ENCODE data around the gene SHC2. TPM values are rescaled to one million over a fixed set of nuclear protein-coding genes. Genes with fewer than 3 reads are reported as not detected.

SHC2 gene
- total and polyA plus RNA-seq, 2 of the 8 experiments (the other 6 are each of a cell fraction or from before 2014, with no cell fraction given) = 4.4 to 7.3 TPM

DNA sequence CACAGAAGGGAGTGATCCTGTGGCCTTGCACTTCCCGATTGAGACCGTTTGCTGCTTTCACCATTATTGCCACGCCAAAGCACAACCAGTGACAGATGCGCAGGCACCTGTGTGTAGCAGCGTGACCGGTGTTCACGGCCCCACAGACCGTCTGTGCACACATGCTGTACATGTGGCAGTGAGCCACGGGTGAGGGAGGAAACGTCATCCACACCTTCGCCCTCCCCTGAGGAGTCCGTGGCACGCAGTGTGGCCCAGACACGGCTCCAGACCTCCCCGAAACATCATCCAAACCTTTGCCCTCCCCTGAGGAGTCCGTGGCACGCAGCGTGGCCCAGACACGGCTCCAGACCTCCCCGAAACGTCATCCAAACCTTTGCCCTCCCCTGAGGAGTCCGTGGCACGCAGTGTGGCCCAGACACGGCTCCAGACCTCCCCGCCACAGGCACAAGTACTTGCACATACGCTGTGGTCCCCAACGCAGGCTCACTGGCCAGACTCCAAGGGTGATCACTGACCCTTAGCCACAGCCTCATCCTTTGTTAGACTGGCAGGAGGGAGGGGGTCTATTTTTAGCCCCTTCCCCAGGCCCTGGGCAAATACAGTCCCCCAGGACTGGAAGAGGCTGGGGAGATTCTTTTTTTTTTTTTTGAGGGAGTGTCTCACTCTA, 7.9 kb upstream of the SHC2 start:
- H2BK12ac ChIP-seq (ENCODE audit: low read depth, low read length) = 0 out of 2 replicates have a peak overlapping the region, but pooled peaks have one; percentile 3
- TF ChIP-seq KDM5A (IDR thresholded peaks at IDR 0.05; ENCODE audit: low read length) (no peak), CBX5 (IDR thresholded peaks at IDR 0.05; ENCODE audit: low read depth, low read length) (no peak), NRF1 (IDR thresholded peaks at IDR 0.05; ENCODE audit: low read depth, low read length) (no peak), KDM1A (IDR thresholded peaks at IDR 0.05; ENCODE audit: borderline replicate concordance, low read length) (no peak), HDAC2 (IDR thresholded peaks at IDR 0.05; ENCODE audit: borderline replicate concordance in 1 of 2, low read depth in 2 of 2, low read length in 2 of 2) (no peak), JUND (IDR thresholded peaks at IDR 0.05; ENCODE audit: low read length) (no peak), MAFK (IDR thresholded peaks at IDR 0.05; ENCODE audit: low read depth, low read length) (no peak), RXRA (IDR thresholded peaks at IDR 0.05; ENCODE audit: insufficient read depth, low read depth, low read length) (no peak), EZH2 (IDR thresholded peaks at IDR 0.05; ENCODE audit: low read depth, low read length, severe bottlenecking) (no peak)
- TF ChIP-seq, protein P1, sequence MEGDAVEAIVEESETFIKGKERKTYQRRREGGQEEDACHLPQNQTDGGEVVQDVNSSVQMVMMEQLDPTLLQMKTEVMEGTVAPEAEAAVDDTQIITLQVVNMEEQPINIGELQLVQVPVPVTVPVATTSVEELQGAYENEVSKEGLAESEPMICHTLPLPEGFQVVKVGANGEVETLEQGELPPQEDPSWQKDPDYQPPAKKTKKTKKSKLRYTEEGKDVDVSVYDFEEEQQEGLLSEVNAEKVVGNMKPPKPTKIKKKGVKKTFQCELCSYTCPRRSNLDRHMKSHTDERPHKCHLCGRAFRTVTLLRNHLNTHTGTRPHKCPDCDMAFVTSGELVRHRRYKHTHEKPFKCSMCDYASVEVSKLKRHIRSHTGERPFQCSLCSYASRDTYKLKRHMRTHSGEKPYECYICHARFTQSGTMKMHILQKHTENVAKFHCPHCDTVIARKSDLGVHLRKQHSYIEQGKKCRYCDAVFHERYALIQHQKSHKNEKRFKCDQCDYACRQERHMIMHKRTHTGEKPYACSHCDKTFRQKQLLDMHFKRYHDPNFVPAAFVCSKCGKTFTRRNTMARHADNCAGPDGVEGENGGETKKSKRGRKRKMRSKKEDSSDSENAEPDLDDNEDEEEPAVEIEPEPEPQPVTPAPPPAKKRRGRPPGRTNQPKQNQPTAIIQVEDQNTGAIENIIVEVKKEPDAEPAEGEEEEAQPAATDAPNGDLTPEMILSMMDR (IDR thresholded peaks at IDR 0.05; ENCODE audit: control extremely low read depth in 1 of 3, insufficient read depth in 1 of 3, low read depth in 1 of 3, low read length in 3 of 3) = no peak

More for the DNA sequence above, 7.9 kb upstream of the SHC2 start:
- no peak overlapping the region for H3K27ac ChIP-seq (ENCODE audit: low read depth, low read length)
- H3K56ac ChIP-seq (replicated peaks; ENCODE audit: insufficient read length, low read depth, low read length) = no peak overlapping the region
- H2BK15ac ChIP-seq (ENCODE audit: low read length) = no peak overlapping the region
- no peak overlapping the region for H3K4me3 ChIP-seq (ENCODE audit: extremely low read depth in 1 of 4, insufficient read depth in 2 of 4, low read depth in 3 of 4, low read length in 4 of 4)
- H3K4me1 ChIP-seq (replicated peaks in 1 of 4; ENCODE audit: control insufficient read depth in 3 of 4, insufficient read depth in 4 of 4, low read length in 3 of 4) = no peaks in the 10 kb centered on the region
- FAIRE-seq (no peak), DNase-seq (ENCODE audit: low read depth in 1 of 2, low spot score in 2 of 2) (no peak)
- H3K79me2 ChIP-seq (ENCODE audit: control insufficient read depth in 1 of 2, insufficient read depth in 2 of 2, low read length in 2 of 2) = no peaks in the 10 kb centered on the region
- no peaks in the 10 kb centered on the region for H3K79me1 ChIP-seq (ENCODE audit: low read depth, low read length)
- H3K18ac ChIP-seq (ENCODE audit: extremely low read depth, low read length) = no peak overlapping the region
- H3K23me2 ChIP-seq (ENCODE audit: low read depth, low read length) = peaks cover 25% of the 10 kb centered on the region; the same call in 1 of the 2 replicates
- no peak overlapping the region for H2BK20ac ChIP-seq (ENCODE audit: low read length)
- no peak overlapping the region for H3K9ac ChIP-seq (replicated peaks in 1 of 4; ENCODE audit: extremely low read depth in 1 of 4, low read depth in 3 of 4, low read length in 3 of 4)
- ChIA-PET CTCF (ENCODE audit: partially characterized antibody) (interaction anchor here (1.2 kb wide), 1 partner anchor 11 kb away, joined by 6 read pairs; no protein-coding TSS in a partner anchor), POLR2A (ENCODE audit: partially characterized antibody) (interaction anchor here (0.6 to 1.3 kb wide), 2 partner anchors 50 to 231 kb away, joined by 3 read pairs; no protein-coding TSS in a partner anchor)
- H2AK5ac ChIP-seq (ENCODE audit: low read depth, low read length) = 0 out of 2 replicates have a peak overlapping the region, but pooled peaks have one; percentile 39
- no peak overlapping the region for H3K4ac ChIP-seq (replicated peaks; ENCODE audit: insufficient read length, low read depth, low read length)
- H3K4me2 ChIP-seq (ENCODE audit: insufficient read depth in 1 of 2, low read depth in 2 of 2, low read length in 2 of 2) = no peak overlapping the region
- H4K91ac ChIP-seq (replicated peaks; ENCODE audit: insufficient read length, low read length) = no peak overlapping the region
- H2AFZ ChIP-seq (ENCODE audit: low read length) = no peak overlapping the region
- peaks cover 0 to 4% of the 10 kb centered on the region in 2 experiments for H4K20me1 ChIP-seq (replicated peaks in 1 of 2; ENCODE audit: control insufficient read depth in 1 of 2, insufficient read depth in 2 of 2, low read length in 2 of 2)
- no peaks in the 10 kb centered on the region for H3K36me3 ChIP-seq (ENCODE audit: control insufficient read depth in 2 of 4, insufficient read depth in 4 of 4, low read length in 3 of 4)
- H3K9me3 ChIP-seq (ENCODE audit: insufficient read depth in 2 of 2, low read depth in 1 of 2, low read length in 1 of 2) = no peaks in the 10 kb centered on the region
- H3K14ac ChIP-seq (ENCODE audit: insufficient read length) = no peak overlapping the region
- H4K5ac ChIP-seq (ENCODE audit: insufficient read length, low read depth, low read length) = no peak overlapping the region
- H2BK120ac ChIP-seq (replicated peaks; ENCODE audit: low read depth, low read length) = no peak overlapping the region
- H3K23ac ChIP-seq (ENCODE audit: insufficient read length) = no peak overlapping the region
- 91% methylated on average over 22 of the region's 27 CpGs; no CpG with 5 or more reads in 1 of the 2 experiments for WGBS, 2 experiments (ENCODE audit: extremely low coverage in 1 of 2, insufficient coverage in 1 of 2, insufficient read length in 1 of 2, insufficient replicate concordance in 2 of 2, low coverage in 1 of 2, low lambda C conversion rate in 2 of 2, missing lambda C conversion rate in 1 of 2)
- H4K8ac ChIP-seq (ENCODE audit: extremely low read depth, insufficient read depth, low read length) = no peak overlapping the region
- H2BK5ac ChIP-seq (ENCODE audit: low read depth, low read length) = no peak overlapping the region
- no peaks in the 10 kb centered on the region; a peak in 3 of 7 replicates for H3K27me3 ChIP-seq (replicated peaks in 1 of 4; ENCODE audit: control insufficient read depth in 3 of 4, extremely low read depth in 1 of 4, insufficient read depth in 3 of 4, low read length in 3 of 4)

Data from H1 (cell line).